A549 (cell line): Measurements from ENCODE around the gene GOLGA6C.

Source experiments
- CHD2 ChIP-seq: fragments of 150-350 bp; IDR thresholded peaks from 2 replicates; pipeline ENCODE4 v1.6.1; 2014; ENCODE audit warnings: low read length; ENCODE audit not compliant: partially characterized antibody
- CTCF ChIP-seq: fragments of >200 bp; sonication (Bioruptor Twin); formaldehyde crosslinking; IDR thresholded peaks from 3 replicates; pipeline ENCODE4 v1.5.1; 2016
- EP300 ChIP-seq, 2 experiments: fragments of >200 bp; sonication (Bioruptor Twin); formaldehyde crosslinking; IDR thresholded peaks; 2 replicates in 1 of 2; 3 replicates in 1 of 2; pipeline ENCODE4 v1.6.1; 2016 to 2017
- RARB ChIP-seq: fragments of 250-450 bp; sonication (Bioruptor Pico); IDR thresholded peaks from 2 replicates; pipeline ENCODE4 v1.8.0; 2021; ENCODE audit warnings: mild to moderate bottlenecking, moderate library complexity
- RFX5 ChIP-seq: fragments of 450-650 bp; IDR thresholded peaks from 2 replicates; pipeline ENCODE4 v1.7.1; 2014; ENCODE audit warnings: antibody characterized with exemption, mild to moderate bottlenecking, moderate library complexity

DNA sequence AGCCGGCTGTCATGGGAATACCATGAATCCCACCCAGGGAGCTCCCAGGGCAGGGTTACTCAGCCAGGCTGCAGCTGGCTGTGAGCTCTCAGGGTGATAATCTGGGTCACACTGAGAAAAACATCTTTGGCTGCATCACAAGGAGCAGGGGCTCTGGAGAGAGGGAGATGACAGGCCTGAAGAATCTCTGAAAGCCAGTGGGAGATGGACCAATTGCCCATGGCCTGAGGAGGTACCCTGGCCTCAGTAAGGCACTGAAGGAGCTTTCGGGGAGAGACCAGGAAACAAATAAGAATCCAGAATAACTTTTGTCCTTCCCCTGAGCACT is 28.2 kb upstream of the GOLGA6C start:
- TF ChIP-seq EP300 (IDR thresholded peaks at IDR 0.05) (no peak), RFX5 (no peak), CHD2 (no peak), RARB (no peak), CTCF (no peak)
